Measurements from ENCODE around the gene GPT2. TPM values are rescaled to one million over a fixed set of nuclear protein-coding genes. Genes with fewer than 3 reads are reported as not detected.
A peak's percentile ranks its signal among the peaks of the same experiment; 100 is the strongest.

Gene GPT2
- total RNA-seq, 1 experiment from 2014 or later = 63.2 TPM

- Histone ChIP-seq H3K4me3 (ENCODE audit: insufficient read depth, low read depth, low read length) (peak overlapping the region; percentile 97), H3K27me3 (ENCODE audit: control insufficient read depth, insufficient read depth, low read length) (no peaks in the 10 kb centered on the region), H3K36me3 (replicated peaks; ENCODE audit: control insufficient read depth, insufficient read depth, low read length) (peaks cover 17% of the 10 kb centered on the region)
- DNase-seq = peak; percentile 70
Measured at GRCh38 chr16:46884513-46885293, 541 bp downstream of the GPT2 start.

- Histone ChIP-seq H3K27me3 (ENCODE audit: control insufficient read depth, insufficient read depth, low read length) (no peaks in the 10 kb centered on the region), H3K36me3 (replicated peaks; ENCODE audit: control insufficient read depth, insufficient read depth, low read length) (peaks cover 19% of the 10 kb centered on the region), H3K4me3 (ENCODE audit: insufficient read depth, low read depth, low read length) (peak overlapping the region; percentile 7; the same call in 1 of the 2 replicates)
- DNase-seq = no peak
Measured at GRCh38 chr16:46885960-46886763, 2.0 kb downstream of the GPT2 start.

GRCh38 chr16:46886764-46887523, 2.8 kb downstream of the GPT2 start:
- Histone ChIP-seq H3K27me3 (ENCODE audit: control insufficient read depth, insufficient read depth, low read length) (no peaks in the 10 kb centered on the region), H3K36me3 (replicated peaks; ENCODE audit: control insufficient read depth, insufficient read depth, low read length) (peaks cover 19% of the 10 kb centered on the region), H3K4me3 (ENCODE audit: insufficient read depth, low read depth, low read length) (no peak overlapping the region)
- no peak for DNase-seq

- Histone ChIP-seq H3K27me3 (ENCODE audit: control insufficient read depth, insufficient read depth, low read length) (no peaks in the 10 kb centered on the region), H3K36me3 (replicated peaks; ENCODE audit: control insufficient read depth, insufficient read depth, low read length) (peaks cover 19% of the 10 kb centered on the region), H3K4me3 (ENCODE audit: insufficient read depth, low read depth, low read length) (no peak overlapping the region)
- DNase-seq = no peak
Measured at GRCh38 chr16:46887524-46887854, 3.3 kb downstream of the GPT2 start.

- no peak for DNase-seq
- Histone ChIP-seq H3K4me3 (ENCODE audit: insufficient read depth, low read depth, low read length) (no peak overlapping the region), H3K27me3 (ENCODE audit: control insufficient read depth, insufficient read depth, low read length) (no peaks in the 10 kb centered on the region), H3K36me3 (replicated peaks; ENCODE audit: control insufficient read depth, insufficient read depth, low read length) (peaks cover 19% of the 10 kb centered on the region)
Measured at GRCh38 chr16:46889245-46889941, 5.2 kb downstream of the GPT2 start.

- DNase-seq = no peak
- Histone ChIP-seq H3K4me3 (ENCODE audit: insufficient read depth, low read depth, low read length) (no peak overlapping the region), H3K36me3 (replicated peaks; ENCODE audit: control insufficient read depth, insufficient read depth, low read length) (peaks cover 19% of the 10 kb centered on the region), H3K27me3 (ENCODE audit: control insufficient read depth, insufficient read depth, low read length) (no peaks in the 10 kb centered on the region)
Measured at GRCh38 chr16:46889942-46890300, 5.8 kb downstream of the GPT2 start.

GRCh38 chr16:46891910-46892309, 7.7 kb downstream of the GPT2 start:
- DNase-seq = no peak

GRCh38 chr16:46894036-46894672, 10.0 kb downstream of the GPT2 start:
- no peaks in the 10 kb centered on the region for H3K27me3 ChIP-seq (ENCODE audit: control insufficient read depth, insufficient read depth, low read length)
- peaks cover 16% of the 10 kb centered on the region for H3K36me3 ChIP-seq (replicated peaks; ENCODE audit: control insufficient read depth, insufficient read depth, low read length)
- DNase-seq = no peak
- no peak overlapping the region for H3K4me3 ChIP-seq (ENCODE audit: insufficient read depth, low read depth, low read length)

More at GRCh38 chr16:46891910-46892309, 7.7 kb downstream of the GPT2 start:
- H3K4me3 ChIP-seq (ENCODE audit: insufficient read depth, low read depth, low read length) = no peak overlapping the region
- no peaks in the 10 kb centered on the region for H3K27me3 ChIP-seq (ENCODE audit: control insufficient read depth, insufficient read depth, low read length)
- H3K36me3 ChIP-seq (replicated peaks; ENCODE audit: control insufficient read depth, insufficient read depth, low read length) = peaks cover 12% of the 10 kb centered on the region

- Histone ChIP-seq H3K27me3 (ENCODE audit: control insufficient read depth, insufficient read depth, low read length) (no peaks in the 10 kb centered on the region), H3K4me3 (ENCODE audit: insufficient read depth, low read depth, low read length) (no peak overlapping the region), H3K36me3 (replicated peaks; ENCODE audit: control insufficient read depth, insufficient read depth, low read length) (peaks cover 20% of the 10 kb centered on the region)
- no peak for DNase-seq
Measured at GRCh38 chr16:46895399-46896313, 11.5 kb downstream of the GPT2 start.

GRCh38 chr16:46896314-46896968, 12.3 kb downstream of the GPT2 start:
- no peak for DNase-seq
- Histone ChIP-seq H3K27me3 (ENCODE audit: control insufficient read depth, insufficient read depth, low read length) (no peaks in the 10 kb centered on the region), H3K36me3 (replicated peaks; ENCODE audit: control insufficient read depth, insufficient read depth, low read length) (peaks cover 23% of the 10 kb centered on the region), H3K4me3 (ENCODE audit: insufficient read depth, low read depth, low read length) (no peak overlapping the region)

- H3K4me3 ChIP-seq (ENCODE audit: insufficient read depth, low read depth, low read length) = no peak overlapping the region
- peak; percentile 70 for DNase-seq
- H3K36me3 ChIP-seq (replicated peaks; ENCODE audit: control insufficient read depth, insufficient read depth, low read length) = peaks cover 26% of the 10 kb centered on the region
- H3K27me3 ChIP-seq (ENCODE audit: control insufficient read depth, insufficient read depth, low read length) = no peaks in the 10 kb centered on the region
Measured at GRCh38 chr16:46897471-46897870, 13.3 kb downstream of the GPT2 start.

- Histone ChIP-seq H3K36me3 (replicated peaks; ENCODE audit: control insufficient read depth, insufficient read depth, low read length) (peaks cover 26% of the 10 kb centered on the region), H3K4me3 (ENCODE audit: insufficient read depth, low read depth, low read length) (no peak overlapping the region), H3K27me3 (ENCODE audit: control insufficient read depth, insufficient read depth, low read length) (no peaks in the 10 kb centered on the region)
- no peak for DNase-seq
Measured at GRCh38 chr16:46898006-46898405, 13.8 kb downstream of the GPT2 start.
